ENCODE results near the gene JAG1. TPM values are rescaled to one million over a fixed set of nuclear protein-coding genes. Genes with fewer than 3 reads are reported as not detected.

The JAG1 gene
- total RNA-seq, 1 donor: 46.7 TPM

- H3K4me3 ChIP-seq (ENCODE audit: low read depth, low read length): no peak overlapping the region
- peak; percentile 76 for DNase-seq (ENCODE audit: low read depth)
- no peak for TF ChIP-seq CTCF (IDR thresholded peaks at IDR 0.05; ENCODE audit: insufficient read depth, low read length)
Measured at GRCh38 chr20:10610251-10610650, 63.5 kb downstream of the JAG1 start.

- peak; percentile 80 for DNase-seq (ENCODE audit: low read depth)
- H3K4me3 ChIP-seq (ENCODE audit: low read depth, low read length): no peak overlapping the region
- TF ChIP-seq CTCF (IDR thresholded peaks at IDR 0.05; ENCODE audit: insufficient read depth, low read length): no peak
Measured at GRCh38 chr20:10609770-10610169, 64.0 kb downstream of the JAG1 start.

- no peak for TF ChIP-seq CTCF (IDR thresholded peaks at IDR 0.05; ENCODE audit: insufficient read depth, low read length)
- DNase-seq (ENCODE audit: low read depth): peak; percentile 92
Measured at GRCh38 chr20:10609276-10609675, 64.5 kb downstream of the JAG1 start.

GRCh38 chr20:10605547-10606195 is 68.1 kb downstream of the JAG1 start:
- TF ChIP-seq CTCF (IDR thresholded peaks at IDR 0.05; ENCODE audit: insufficient read depth, low read length): no peak
- no peak for DNase-seq (ENCODE audit: low read depth)
- no peak overlapping the region for H3K4me3 ChIP-seq (ENCODE audit: low read depth, low read length)

More at GRCh38 chr20:10609276-10609675, 64.5 kb downstream of the JAG1 start:
- no peak overlapping the region for H3K4me3 ChIP-seq (ENCODE audit: low read depth, low read length)

- DNase-seq (ENCODE audit: low read depth): no peak
- no peak for TF ChIP-seq CTCF (IDR thresholded peaks at IDR 0.05; ENCODE audit: insufficient read depth, low read length)
- no peak overlapping the region for H3K4me3 ChIP-seq (ENCODE audit: low read depth, low read length)
Measured at GRCh38 chr20:10604865-10605440, 68.8 kb downstream of the JAG1 start.

- no peak for TF ChIP-seq CTCF (IDR thresholded peaks at IDR 0.05; ENCODE audit: insufficient read depth, low read length)
- H3K4me3 ChIP-seq (ENCODE audit: low read depth, low read length): peak overlapping the region; percentile 48
- peak; percentile 89 for DNase-seq (ENCODE audit: low read depth)
Measured at GRCh38 chr20:10603971-10604864, 69.6 kb downstream of the JAG1 start.

Data from fibroblast of the aortic adventitia (primary cell).